HCT116 (cell line): ENCODE data around the gene AOPEP. TPM values are rescaled to one million over a fixed set of nuclear protein-coding genes. Genes with fewer than 3 reads are reported as not detected.

Experiments
- ATAC-seq: fragments of 200-7000 bp; cut with Tn5 transposase; 2 replicates; pipeline ENCODE4 v1.9.1; 2020; ENCODE audit warnings: mild to moderate bottlenecking, moderate library complexity
- BruUV-seq: library from RNA; stranded (reverse); fragments of 400-500 nt; replicated peaks from 2 replicates; lab custom pipeline; 2021; lab: Mats Ljungman, UMichigan
- CTCF ChIA-PET: fragments of 300-600 bp; sonication (Branson Sonifier 250); formaldehyde crosslinking; loops from one replicate; lab custom pipeline; 2021; ENCODE audit warnings: antibody characterized with exemption; lab: Charles Lee
- POLR2A ChIA-PET: fragments of 300-600, 350-600 bp; sonication (Branson Sonifier 250); formaldehyde crosslinking; loops from one replicate; lab custom pipeline; 2021; ENCODE audit warnings: antibody characterized with exemption; lab: Charles Lee
- RAD21 ChIA-PET, 2 experiments: fragments of 300-600 bp; sonication (Branson Sonifier 250); formaldehyde crosslinking; loops; one replicate each; lab custom pipeline; 2023; ENCODE audit warnings: low total read pairs in 2 of 2; ENCODE audit not compliant: uncharacterized antibody in 2 of 2, unreplicated experiment in 2 of 2, low non-redundant PET in 1 of 2; lab: Charles Lee
- DNase-seq: peaks from one replicate; pipeline ENCODE4 v3.0.0-alpha.2; 2010; ENCODE audit warnings: low read depth, low spot score
- H2AFZ ChIP-seq: fragments of 200-600 bp; shearing (Covaris generic), sonication (generic); 2 replicates; pipeline ENCODE4 v1.6.1; 2017; ENCODE audit warnings: low read depth, mixed run types, mixed read lengths, antibody characterized with exemption, low read length; ENCODE audit not compliant: poor library complexity, severe bottlenecking
- H3K27ac ChIP-seq: 2 replicates; pipeline ENCODE4 v1.5.1; 2012; ENCODE audit warnings: low read depth, low read length
- H3K27me3 ChIP-seq: fragments of 200-600 bp; sonication (generic); 2 replicates; pipeline ENCODE4 v1.6.1; 2016; ENCODE audit warnings: mixed run types, low read length, mixed read lengths; ENCODE audit not compliant: insufficient read depth
- H3K36me3 ChIP-seq, 2 experiments: fragments of 200-500 bp in 1 of 2; fragments of 200-600 bp in 1 of 2; sonication (Bioruptor generic) in 1 of 2; sonication (generic) in 1 of 2; 2 replicates each; pipeline versions ENCODE4 v1.5.1 to v1.6.1; 2014 to 2016; ENCODE audit warnings: low read length in 2 of 2, inconsistent platforms in 1 of 2, mixed read lengths in 1 of 2, mixed run types in 1 of 2; ENCODE audit not compliant: insufficient read depth in 2 of 2, control insufficient read depth in 1 of 2
- H3K4me1 ChIP-seq, 2 experiments: fragments of 200-600 bp in 1 of 2; sonication (generic) in 1 of 2; 2 replicates each; pipeline versions ENCODE4 v1.5.1 to v1.6.1; 2012 to 2017; ENCODE audit warnings: low read length in 2 of 2, inconsistent platforms in 1 of 2, mild to moderate bottlenecking in 1 of 2, mixed read lengths in 1 of 2, mixed run types in 1 of 2, moderate library complexity in 1 of 2; ENCODE audit not compliant: insufficient read depth in 2 of 2, control insufficient read depth in 1 of 2
- H3K4me2 ChIP-seq: fragments of 200-600 bp; sonication (generic); 2 replicates; pipeline ENCODE4 v1.6.1; 2017; ENCODE audit warnings: mixed run types, low read length, mixed read lengths
- H3K4me3 ChIP-seq, 2 experiments: fragments of 200-600 bp in 1 of 2; sonication (generic) in 1 of 2; replicated peaks in 1 of 2; 2 replicates each; pipeline ENCODE4 v1.5.1; 2011 to 2016; ENCODE audit warnings: low read length in 2 of 2, control low read depth in 1 of 2, low read depth in 1 of 2, mild to moderate bottlenecking in 1 of 2, mixed read lengths in 1 of 2, mixed run types in 1 of 2
- H3K79me2 ChIP-seq: fragments of 200-600 bp; sonication (generic); 2 replicates; pipeline ENCODE4 v1.6.1; 2017; ENCODE audit warnings: mild to moderate bottlenecking, mixed run types, low read length, moderate library complexity, mixed read lengths; ENCODE audit not compliant: insufficient read depth
- H3K9ac ChIP-seq: fragments of 200-600 bp; sonication (generic); 2 replicates; pipeline ENCODE4 v1.6.1; 2016; ENCODE audit warnings: low read length, mixed read lengths
- H3K9me2 ChIP-seq: fragments of 200-600 bp; sonication (generic), shearing (Covaris generic); 2 replicates; pipeline ENCODE4 v1.6.1; 2017; ENCODE audit warnings: mixed run types, mild to moderate bottlenecking, moderate library complexity; ENCODE audit not compliant: insufficient read depth
- H3K9me3 ChIP-seq, 2 experiments: fragments of 200-500 bp in 1 of 2; fragments of 200-600 bp in 1 of 2; sonication (Bioruptor generic) in 1 of 2; sonication (generic) in 1 of 2; 2 replicates each; pipeline ENCODE4 v1.6.1; 2014 to 2017; ENCODE audit warnings: low read length in 2 of 2, mixed read lengths in 2 of 2, inconsistent platforms in 1 of 2, low read depth in 1 of 2, mild to moderate bottlenecking in 1 of 2, mixed run types in 1 of 2, moderate library complexity in 1 of 2; ENCODE audit not compliant: control insufficient read depth in 1 of 2, insufficient read depth in 1 of 2
- H4K20me1 ChIP-seq: fragments of 200-600 bp; sonication (generic), shearing (Covaris generic); 2 replicates; pipeline ENCODE4 v1.6.1; 2017; ENCODE audit warnings: mixed run types, mild to moderate bottlenecking, moderate library complexity; ENCODE audit not compliant: insufficient read depth
- CEBPB ChIP-seq: IDR thresholded peaks from 2 replicates; pipeline ENCODE4 v1.6.1; 2012; ENCODE audit warnings: low read depth
- ELF1 ChIP-seq: IDR thresholded peaks from 2 replicates; pipeline ENCODE4 v1.6.1; 2012; ENCODE audit warnings: low read depth, borderline replicate concordance
- JUND ChIP-seq: IDR thresholded peaks from 2 replicates; pipeline ENCODE4 v1.6.1; 2012
- SIN3A ChIP-seq: IDR thresholded peaks from 2 replicates; pipeline ENCODE4 v1.6.1; 2012; ENCODE audit warnings: low read depth
- SP1 ChIP-seq: IDR thresholded peaks from 2 replicates; pipeline ENCODE4 v1.6.1; 2012; ENCODE audit warnings: low read depth
- SRF ChIP-seq: IDR thresholded peaks from 2 replicates; pipeline ENCODE4 v1.6.1; 2012; ENCODE audit warnings: low read depth
- TCF7L2 ChIP-seq: IDR thresholded peaks from 2 replicates; pipeline ENCODE4 v1.7.0; 2011; ENCODE audit warnings: borderline replicate concordance, inconsistent platforms; ENCODE audit not compliant: insufficient read depth, insufficient read length; ENCODE audit errors: extremely low read depth
- intact Hi-C: fragments of 100-400 bp; cut with micrococcal nuclease; formaldehyde crosslinking; loops from 2 replicates; pipeline ENCODE4 v1.10.0; 2022
- total RNA-seq: library from RNA; stranded (reverse); gene quantifications from one replicate; pipeline ENCODE4 v1.2.1, GENCODE V29; 2021; ENCODE audit not compliant: unreplicated experiment
- TF ChIP-seq, protein P1 (sequence below), 3 experiments: fragments of 200-600 bp in 1 of 3; sonication (generic) in 1 of 3; IDR thresholded peaks in 2 of 3; conservative IDR thresholded peaks in 1 of 3; 2 replicates each; pipeline ENCODE4 v1.5.1; 2012 to 2017; ENCODE audit warnings: low read depth in 2 of 3, low read length in 2 of 3, antibody characterized with exemption in 1 of 3, borderline replicate concordance in 1 of 3, control low read depth in 1 of 3, mild to moderate bottlenecking in 1 of 3, mixed read lengths in 1 of 3, mixed run types in 1 of 3, moderate library complexity in 1 of 3; ENCODE audit not compliant: insufficient read depth in 1 of 3
- TF ChIP-seq, protein P2 (sequence below): IDR thresholded peaks from 2 replicates; pipeline ENCODE4 v1.6.1; 2012

Gene AOPEP
- total RNA-seq, 1 experiment from 2014 or later: 15.1 TPM

DNA sequence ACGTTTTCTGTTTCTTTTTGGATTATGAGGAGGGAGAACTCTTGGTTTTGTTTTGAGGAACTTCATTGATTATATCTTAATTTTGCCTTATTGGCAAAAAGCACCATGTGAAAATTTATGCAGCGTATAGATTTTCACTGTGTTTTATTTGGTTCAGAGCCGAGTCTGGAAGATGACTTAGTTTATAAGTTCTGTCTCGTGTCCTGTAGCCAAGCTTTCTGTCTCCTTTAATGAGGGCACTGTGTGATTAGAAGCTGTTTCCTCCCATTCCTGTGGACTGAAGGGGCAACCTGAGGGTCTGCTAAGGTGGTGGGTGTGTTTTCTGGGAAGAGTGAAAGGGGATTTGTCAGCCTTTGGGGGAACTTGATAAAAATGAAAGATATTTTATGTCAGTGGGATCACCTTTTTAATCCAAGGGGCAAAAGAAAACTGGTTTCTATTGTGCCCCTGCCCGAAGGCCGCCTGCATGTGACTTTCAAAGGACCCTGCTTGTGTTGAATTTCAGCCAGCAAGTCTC, 328.9 kb downstream of the AOPEP start:
- no peak overlapping the region for H3K4me3 ChIP-seq

More for the DNA sequence above, 328.9 kb downstream of the AOPEP start:
- Histone ChIP-seq H3K9me2 (no peaks in the 10 kb centered on the region), H3K4me2 (no peak overlapping the region), H3K36me3 (no peaks in the 10 kb centered on the region), H3K4me1 (no peaks in the 10 kb centered on the region), H4K20me1 (no peaks in the 10 kb centered on the region), H2AFZ (no peak overlapping the region), H3K9ac (no peak overlapping the region), H3K27me3 (no peaks in the 10 kb centered on the region), H3K9me3 (no peaks in the 10 kb centered on the region), H3K79me2 (no peaks in the 10 kb centered on the region), H3K27ac (no peak overlapping the region)
- CTCF ChIA-PET: no interaction called here
- POLR2A ChIA-PET: no interaction called here
- DNase-seq: no peak
- TF ChIP-seq SP1: no peak
- TF ChIP-seq SIN3A: no peak
- TF ChIP-seq JUND: no peak
- TF ChIP-seq, protein P1, sequence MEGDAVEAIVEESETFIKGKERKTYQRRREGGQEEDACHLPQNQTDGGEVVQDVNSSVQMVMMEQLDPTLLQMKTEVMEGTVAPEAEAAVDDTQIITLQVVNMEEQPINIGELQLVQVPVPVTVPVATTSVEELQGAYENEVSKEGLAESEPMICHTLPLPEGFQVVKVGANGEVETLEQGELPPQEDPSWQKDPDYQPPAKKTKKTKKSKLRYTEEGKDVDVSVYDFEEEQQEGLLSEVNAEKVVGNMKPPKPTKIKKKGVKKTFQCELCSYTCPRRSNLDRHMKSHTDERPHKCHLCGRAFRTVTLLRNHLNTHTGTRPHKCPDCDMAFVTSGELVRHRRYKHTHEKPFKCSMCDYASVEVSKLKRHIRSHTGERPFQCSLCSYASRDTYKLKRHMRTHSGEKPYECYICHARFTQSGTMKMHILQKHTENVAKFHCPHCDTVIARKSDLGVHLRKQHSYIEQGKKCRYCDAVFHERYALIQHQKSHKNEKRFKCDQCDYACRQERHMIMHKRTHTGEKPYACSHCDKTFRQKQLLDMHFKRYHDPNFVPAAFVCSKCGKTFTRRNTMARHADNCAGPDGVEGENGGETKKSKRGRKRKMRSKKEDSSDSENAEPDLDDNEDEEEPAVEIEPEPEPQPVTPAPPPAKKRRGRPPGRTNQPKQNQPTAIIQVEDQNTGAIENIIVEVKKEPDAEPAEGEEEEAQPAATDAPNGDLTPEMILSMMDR (IDR thresholded peaks at IDR 0.05 in 2 of 3, conservative IDR thresholded peaks at IDR 0.05 in 1 of 3; ENCODE audit: borderline replicate concordance in 1 of 3, insufficient read depth in 1 of 3, low read depth in 2 of 3, low read length in 2 of 3): no peak
- TF ChIP-seq CEBPB: no peak
- TF ChIP-seq SRF: no peak
- no peak for TF ChIP-seq TCF7L2
- no peak for TF ChIP-seq ELF1
- TF ChIP-seq, protein P2, sequence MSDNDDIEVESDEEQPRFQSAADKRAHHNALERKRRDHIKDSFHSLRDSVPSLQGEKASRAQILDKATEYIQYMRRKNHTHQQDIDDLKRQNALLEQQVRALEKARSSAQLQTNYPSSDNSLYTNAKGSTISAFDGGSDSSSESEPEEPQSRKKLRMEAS: no peak
- ATAC-seq: no peak
- RAD21 ChIA-PET: no interaction called here
- intact Hi-C loops: no loop called here
- BruUV-seq: no TSS peak
